GM12864 (cell line): ENCODE data around the gene CTAG1A.
"Not testable (repeated sequence)": the region's sequence is repeated elsewhere in the genome, so short reads cannot be mapped to it uniquely, and the experiment has no call there.

Experiments
- DNase-seq: peaks from one replicate; pipeline ENCODE4 v3.0.0-alpha.2; 2011; ENCODE audit warnings: low read depth
- H3K4me3 ChIP-seq: 2 replicates; pipeline ENCODE4 v1.5.1; 2011; ENCODE audit warnings: mild to moderate bottlenecking, low read depth, low read length, control low read depth
- TF ChIP-seq, protein P1 (sequence below): IDR thresholded peaks from 2 replicates; pipeline ENCODE4 v1.5.1; 2011; ENCODE audit warnings: low read depth, mild to moderate bottlenecking, moderate library complexity, low read length, control low read depth, inconsistent platforms; ENCODE audit errors: missing control alignments

Gene CTAG1A

DNA sequence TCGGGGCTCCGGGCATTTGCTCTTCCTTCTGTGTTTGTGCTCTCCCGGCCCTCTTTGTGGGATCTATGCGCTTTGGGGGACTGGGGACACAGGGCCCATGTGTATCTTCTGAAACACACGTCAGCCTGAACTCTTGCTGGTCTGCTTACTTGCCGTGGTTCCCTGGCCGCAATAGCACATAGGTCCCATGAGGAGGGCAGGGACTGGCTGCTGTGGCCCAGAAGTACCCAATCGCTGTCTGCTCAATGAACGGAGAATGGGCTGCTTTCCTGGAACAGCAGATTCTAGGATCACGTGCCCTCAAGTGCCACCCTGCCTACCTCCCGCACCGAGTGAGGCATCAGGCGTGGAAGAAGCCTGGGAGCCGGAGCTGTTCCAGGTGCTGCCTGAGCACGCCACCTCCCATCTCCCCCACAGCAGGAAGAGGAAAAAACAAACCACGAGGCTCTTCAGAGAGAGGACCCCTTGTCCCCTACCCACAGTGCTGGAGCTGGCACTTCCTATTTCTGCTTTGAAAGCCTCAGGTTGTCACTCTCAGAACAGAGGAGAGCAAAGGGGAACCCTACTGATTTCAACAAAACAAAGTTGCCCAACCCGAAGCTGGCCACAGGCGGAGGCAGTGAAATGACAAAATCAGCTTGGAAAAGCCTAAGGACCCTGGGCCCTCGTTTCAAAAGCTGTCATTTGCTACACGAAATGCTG, 42.1 kb upstream of the CTAG1A start:
- DNase-seq, result no peak
- H3K4me3 ChIP-seq, result no peak overlapping the region
- TF ChIP-seq, protein P1, sequence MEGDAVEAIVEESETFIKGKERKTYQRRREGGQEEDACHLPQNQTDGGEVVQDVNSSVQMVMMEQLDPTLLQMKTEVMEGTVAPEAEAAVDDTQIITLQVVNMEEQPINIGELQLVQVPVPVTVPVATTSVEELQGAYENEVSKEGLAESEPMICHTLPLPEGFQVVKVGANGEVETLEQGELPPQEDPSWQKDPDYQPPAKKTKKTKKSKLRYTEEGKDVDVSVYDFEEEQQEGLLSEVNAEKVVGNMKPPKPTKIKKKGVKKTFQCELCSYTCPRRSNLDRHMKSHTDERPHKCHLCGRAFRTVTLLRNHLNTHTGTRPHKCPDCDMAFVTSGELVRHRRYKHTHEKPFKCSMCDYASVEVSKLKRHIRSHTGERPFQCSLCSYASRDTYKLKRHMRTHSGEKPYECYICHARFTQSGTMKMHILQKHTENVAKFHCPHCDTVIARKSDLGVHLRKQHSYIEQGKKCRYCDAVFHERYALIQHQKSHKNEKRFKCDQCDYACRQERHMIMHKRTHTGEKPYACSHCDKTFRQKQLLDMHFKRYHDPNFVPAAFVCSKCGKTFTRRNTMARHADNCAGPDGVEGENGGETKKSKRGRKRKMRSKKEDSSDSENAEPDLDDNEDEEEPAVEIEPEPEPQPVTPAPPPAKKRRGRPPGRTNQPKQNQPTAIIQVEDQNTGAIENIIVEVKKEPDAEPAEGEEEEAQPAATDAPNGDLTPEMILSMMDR, result no peak

- TF ChIP-seq, protein P1, result no peak
- DNase-seq, result no peak
- H3K4me3 ChIP-seq, result peak overlapping the region; percentile 60
Measured at GRCh38 chrX:154545673-154546274, 39.2 kb upstream of the CTAG1A start.

DNA sequence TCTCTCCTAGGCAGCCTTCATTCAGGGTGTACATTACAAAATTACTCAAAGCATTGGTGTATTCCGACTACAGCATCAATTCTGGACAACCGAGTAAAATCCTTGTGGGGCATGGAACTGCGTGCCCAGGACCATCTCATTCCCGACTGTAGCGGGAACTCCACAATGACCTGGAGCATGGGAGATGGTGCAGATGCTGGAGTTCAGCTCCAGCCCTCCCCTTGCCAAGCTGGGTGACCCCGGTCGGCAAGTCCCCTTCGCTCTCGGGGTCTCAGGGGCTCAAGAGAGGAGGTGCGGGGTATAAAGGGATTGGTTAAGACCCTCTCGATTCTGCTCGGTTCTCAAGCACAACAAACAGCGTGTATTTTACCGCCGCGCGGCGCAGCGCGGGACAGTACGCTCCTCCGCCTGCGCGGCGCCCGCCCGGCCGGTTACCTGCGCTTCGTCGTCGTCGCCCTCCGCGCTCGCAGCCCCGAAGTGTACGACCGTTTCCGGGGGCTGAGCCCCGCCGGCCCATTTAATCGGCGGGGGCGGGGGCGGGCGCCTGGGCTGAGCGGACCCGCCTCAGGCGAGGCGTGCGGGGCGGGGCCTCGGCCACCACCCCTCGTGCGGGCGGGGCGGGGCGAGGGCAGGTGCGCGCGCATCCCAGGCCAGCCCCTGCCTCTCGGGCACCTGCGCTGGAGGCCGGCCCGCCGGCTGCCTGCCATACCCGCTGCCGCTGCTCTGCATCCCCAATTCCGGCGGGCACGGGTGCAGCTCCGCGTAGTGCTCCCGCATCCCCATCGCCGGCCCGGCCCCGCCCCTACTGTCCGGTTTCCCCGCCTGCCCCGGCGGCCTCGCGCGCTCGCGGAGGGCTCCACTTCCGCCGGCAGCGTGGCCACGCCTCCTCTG, 38.3 kb upstream of the CTAG1A start, which contains the start of gene G6PD:
TSS of gene G6PD (minus strand) at position 493 of the 891 bp plus-strand sequence. CDS start 691 bp downstream, outside the sequence.
- TF ChIP-seq, protein P1, result no peak
- no peak for DNase-seq
- H3K4me3 ChIP-seq, result peak within 1 kb of the TSS; percentile 60

- H3K4me3 ChIP-seq, result peak within 1 kb of the TSS; percentile 60
- peak; percentile 55 for DNase-seq
- TF ChIP-seq, protein P1, result no peak
Measured at GRCh38 chrX:154547245-154548027, 37.5 kb upstream of the CTAG1A start, which contains the start of gene IKBKG. Gene IKBKG, plus strand, starts transcription at chrX:154547620. Its CDS starts 4,383 bp downstream, at chrX:154552003.

DNA sequence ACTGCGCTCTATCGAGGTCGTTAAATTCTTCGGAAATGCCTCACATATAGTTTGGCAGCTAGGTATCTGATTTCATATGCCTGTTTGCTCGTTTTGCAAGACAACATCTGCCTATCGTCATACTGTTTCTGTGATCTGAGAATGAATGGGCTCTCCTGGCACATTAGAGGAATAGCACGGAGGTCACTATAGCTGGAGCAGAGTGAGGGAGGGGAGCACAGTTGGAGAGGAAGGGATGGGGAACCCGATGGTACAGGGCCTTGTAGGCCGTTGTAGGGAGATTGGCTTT, 37.0 kb upstream of the CTAG1A start:
- DNase-seq, result no peak
- TF ChIP-seq, protein P1, result no peak

DNA sequence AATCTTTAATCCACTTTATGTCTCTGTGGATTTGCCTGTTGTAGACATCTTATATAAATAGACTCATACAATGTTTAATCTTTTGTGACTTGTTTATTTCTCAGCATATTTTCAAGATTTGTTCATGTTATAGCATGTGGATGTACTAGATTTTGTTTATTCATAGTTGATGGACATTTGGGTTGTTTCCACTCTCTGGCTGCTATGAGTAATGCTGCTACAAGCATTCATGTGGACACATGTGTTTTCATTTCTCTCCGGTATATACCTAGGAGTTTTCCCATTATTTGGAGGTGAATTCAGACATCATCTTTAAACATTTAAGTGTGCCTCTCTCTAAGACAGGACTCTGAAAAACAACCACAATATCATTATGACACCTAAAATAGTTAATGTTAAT, 35.2 kb upstream of the CTAG1A start:
- TF ChIP-seq, protein P1, result no peak
- H3K4me3 ChIP-seq, result no peak overlapping the region
- DNase-seq, result no peak

More for the DNA sequence above, 37.0 kb upstream of the CTAG1A start:
- peak overlapping the region; percentile 60 for H3K4me3 ChIP-seq

GRCh38 chrX:154552112-154552806, 32.7 kb upstream of the CTAG1A start:
- DNase-seq, H3K4me3 ChIP-seq: not testable (repeated sequence)

GRCh38 chrX:154558060-154558690, 26.8 kb upstream of the CTAG1A start:
- DNase-seq, H3K4me3 ChIP-seq: not testable (repeated sequence)

- not testable (repeated sequence) for H3K4me3 ChIP-seq, DNase-seq
Measured at GRCh38 chrX:154558896-154559295, 26.0 kb upstream of the CTAG1A start.
